NCI-H524 (cell line): ENCODE results near the gene CFAP251.
"Not testable (repeated sequence)": the region's sequence is repeated elsewhere in the genome, so short reads cannot be mapped to it uniquely, and the experiment has no call there.

ENCODE experiments used
- DNase-seq, 2 experiments: peaks; one replicate each; lab custom pipeline; 2025; lab: John Stamatoyannopoulos, UW

Gene CFAP251

DNA sequence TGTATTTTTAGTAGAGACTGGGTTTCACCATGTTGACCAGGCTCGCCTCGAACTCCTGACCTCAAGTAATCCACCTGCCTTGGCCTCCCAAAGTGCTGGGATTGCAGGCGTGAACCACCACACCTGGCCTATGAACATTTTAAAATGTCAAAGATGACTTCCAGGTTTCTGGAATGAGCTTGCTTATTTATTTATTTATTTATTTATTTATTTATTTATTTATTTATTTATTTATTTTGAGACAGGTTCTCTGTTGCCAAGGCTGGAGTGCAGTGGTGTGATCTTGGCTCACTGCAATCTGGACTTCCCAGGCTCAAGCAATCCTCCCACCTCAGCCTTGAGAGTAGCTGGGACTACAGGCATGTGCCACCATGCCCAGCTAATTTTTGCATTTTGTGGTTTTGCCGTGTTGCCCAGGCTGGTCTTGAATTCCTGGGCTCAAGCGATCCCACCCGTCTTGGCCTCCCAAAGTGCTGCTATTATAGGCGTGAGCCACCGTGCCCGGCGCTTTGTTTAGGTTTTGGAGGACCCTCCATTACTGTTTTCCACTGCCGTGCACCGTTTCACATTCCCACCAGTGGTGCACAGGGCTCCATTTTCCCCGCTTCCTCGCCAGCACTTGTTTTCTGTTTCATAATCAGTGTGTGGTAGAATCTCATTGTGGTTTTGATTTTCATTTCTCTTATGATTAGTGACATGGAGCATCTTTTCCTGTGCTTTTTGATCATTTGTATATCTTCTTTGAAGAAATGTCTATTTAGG, 6.4 kb upstream of the CFAP251 start:
- DNase-seq: no peak

- DNase-seq: no peak
These were observed 2.5 kb upstream of the CFAP251 start for GRCh38 chr12:121915841-121916321.

DNA sequence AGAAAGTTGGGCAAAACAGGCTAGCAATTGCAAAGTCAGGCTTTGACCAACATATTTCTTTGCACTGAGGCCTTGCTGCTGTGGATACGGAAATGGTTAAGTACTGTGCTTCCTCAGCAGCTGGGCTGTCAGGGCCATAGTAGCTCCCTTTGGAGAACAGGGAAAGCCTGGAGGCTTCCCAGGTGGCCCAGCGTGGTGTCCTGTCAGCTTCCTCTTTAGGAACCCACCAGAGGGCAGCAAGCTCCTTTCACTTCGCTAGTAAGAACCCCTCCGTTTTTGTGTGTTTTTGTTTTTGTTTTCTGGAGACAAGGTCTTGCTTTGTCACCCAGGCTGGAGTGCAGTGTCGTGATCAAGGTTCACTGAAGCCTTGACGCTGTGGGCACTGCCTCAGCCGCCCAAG, 1.7 kb upstream of the CFAP251 start:
- DNase-seq: peak in 1 of 2 experiments; percentile 10

DNA sequence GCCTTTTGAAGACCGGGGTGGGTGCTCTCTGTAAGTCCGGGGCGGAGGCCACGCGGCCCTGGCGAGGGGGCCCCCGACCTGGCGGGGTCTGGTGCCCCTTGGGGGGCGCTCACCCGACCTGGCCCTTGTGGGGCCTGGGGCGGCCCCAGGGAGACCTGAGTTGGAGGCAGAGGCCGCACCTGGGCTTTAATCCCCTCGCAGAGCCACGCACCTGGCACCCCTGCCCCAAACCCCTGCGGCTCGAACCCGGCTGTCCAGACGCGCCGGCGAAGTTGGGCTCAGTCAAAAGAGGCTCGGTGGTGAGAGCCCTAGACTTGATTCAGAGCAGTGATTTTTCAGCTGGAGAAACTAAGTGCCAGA, 267 bp downstream of the CFAP251 start:
- peak in 1 of 2 experiments; percentile 36 for DNase-seq

- no peak for DNase-seq
These were observed 2.7 kb downstream of the CFAP251 start for GRCh38 chr12:121921066-121921465.

DNA sequence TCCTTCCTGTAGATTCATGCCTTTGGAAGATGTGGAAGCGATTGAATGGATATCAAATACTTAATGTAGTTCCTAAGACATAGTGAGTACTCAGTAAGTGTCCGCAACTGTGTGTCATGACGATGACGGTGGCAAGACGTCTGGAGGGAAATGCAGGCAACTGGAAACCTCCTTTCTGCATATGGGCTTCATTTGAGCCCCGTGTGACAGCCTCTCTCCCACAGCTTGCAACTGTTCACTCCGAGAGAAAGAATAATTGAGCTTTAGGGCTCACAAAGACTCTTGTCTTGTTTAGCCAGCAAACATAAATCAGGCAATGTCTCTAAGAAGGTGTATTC, 6.9 kb downstream of the CFAP251 start:
- DNase-seq: no peak

- DNase-seq: no peak
These were observed 8.7 kb downstream of the CFAP251 start for GRCh38 chr12:121926874-121927706.

DNA sequence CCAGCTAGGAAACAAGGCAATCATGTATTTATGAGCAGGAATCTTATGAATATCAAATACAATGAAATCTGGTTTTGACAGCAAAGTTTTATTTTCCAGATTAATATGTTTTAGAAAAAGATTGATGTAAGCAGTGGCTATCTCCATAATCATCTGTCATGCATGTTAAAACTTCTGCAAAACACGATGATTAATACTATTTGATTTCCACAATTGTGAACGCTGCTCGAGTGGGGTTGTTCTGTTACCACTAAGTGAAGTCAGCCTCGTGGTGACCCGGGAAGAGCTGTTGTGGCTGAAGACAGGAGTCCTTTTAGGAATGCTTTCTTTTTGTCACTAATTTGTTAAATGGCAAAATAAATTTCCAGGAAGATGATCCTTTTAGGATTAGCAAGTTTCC, 9.4 kb downstream of the CFAP251 start:
- no peak for DNase-seq

DNA sequence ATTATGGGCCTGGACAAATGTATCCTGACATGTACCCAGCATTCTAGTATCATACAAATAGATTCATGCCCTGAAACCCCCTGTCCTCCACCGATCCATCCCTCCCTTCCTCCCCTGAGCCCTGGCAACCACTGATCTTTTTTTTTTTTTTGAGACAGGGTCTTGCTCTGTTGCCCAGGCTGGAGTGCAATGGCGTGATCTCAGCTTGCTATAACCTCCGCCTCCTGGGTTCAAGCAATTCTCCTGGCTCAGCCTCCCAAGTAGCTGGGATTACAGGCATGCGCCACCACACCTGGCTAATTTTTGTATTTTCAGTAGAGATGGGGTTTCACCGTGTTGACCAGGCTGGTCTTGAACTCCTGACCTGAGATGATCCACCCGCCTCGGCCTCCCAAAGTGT, 11.2 kb downstream of the CFAP251 start:
- not testable (repeated sequence) for DNase-seq

DNA sequence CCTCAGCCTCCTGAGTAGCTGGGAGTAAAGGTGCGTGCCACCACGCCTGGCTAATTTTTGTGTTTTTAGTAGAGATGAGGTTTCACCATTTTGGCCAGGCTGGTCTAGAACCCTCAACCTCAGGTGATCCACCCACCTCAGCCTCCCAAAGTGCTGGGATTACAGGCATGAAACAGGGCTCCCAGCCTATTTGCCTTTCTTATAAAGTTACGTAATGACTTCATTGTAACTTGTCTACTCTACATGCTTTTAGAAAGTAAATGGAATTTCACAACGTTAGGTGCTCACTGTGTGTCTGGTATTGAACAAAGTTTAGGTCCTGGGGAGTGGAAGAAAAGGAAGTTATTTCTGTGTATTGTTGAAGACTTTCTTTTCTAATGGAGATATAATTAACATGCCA, 12.5 kb downstream of the CFAP251 start:
- DNase-seq: no peak

DNA sequence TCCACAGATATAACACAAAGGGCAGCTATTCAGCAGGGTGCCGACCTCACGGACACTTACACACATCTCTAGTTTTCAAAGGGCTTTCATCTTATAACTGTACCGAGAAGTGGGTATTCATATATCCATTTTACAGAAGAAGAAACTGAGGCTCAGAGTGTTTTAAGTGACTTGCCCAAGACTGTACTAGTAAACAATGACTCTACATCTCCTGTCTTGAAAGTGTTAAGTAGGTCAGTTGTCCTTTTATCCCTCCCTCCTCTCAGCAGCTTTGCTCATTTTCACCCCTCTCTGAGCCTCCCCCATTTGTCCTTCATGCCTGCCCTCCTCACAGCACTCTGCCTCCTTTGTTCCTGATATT, 13.8 kb downstream of the CFAP251 start:
- DNase-seq: no peak

GRCh38 chr12:121932914-121933521, 14.6 kb downstream of the CFAP251 start:
- DNase-seq: no peak

DNA sequence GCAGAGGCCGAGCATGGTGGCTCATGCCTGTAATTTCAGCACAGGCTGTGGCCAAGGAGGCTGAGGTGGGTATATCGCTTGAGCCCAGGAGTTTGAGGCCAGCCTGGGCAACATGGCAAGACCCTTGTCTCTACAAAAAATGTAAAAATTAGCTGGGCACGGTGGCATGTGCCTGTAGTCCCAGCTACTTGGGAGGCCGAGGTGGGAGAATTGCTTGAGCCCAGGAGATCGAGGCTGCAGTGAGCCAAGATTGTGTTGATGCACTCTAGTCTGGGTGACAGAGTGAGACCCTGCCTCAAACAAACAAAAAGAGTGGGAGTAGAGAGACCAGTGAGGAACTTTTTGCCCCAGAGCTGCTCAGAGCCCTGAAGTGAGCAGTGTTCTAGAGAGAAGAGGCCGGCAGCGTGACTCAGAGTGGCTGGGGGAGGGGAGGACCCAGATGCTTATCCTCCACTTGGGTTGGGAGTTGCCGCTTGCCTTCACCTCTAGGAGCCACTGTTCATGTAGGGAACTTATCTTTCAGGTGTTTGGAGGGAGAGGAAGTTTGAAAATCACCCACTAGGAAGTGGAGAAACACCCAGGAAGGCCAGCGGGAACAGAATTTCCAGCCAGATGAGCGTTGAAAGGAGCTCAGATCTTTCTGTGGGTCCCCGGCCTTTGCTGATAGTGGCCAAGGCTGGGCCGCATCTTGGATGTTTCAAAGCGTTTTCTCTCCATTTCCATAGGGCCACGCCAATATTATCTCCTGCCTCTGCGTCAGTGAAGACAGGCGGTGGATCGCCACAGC, 15.3 kb downstream of the CFAP251 start:
- no peak for DNase-seq

DNA sequence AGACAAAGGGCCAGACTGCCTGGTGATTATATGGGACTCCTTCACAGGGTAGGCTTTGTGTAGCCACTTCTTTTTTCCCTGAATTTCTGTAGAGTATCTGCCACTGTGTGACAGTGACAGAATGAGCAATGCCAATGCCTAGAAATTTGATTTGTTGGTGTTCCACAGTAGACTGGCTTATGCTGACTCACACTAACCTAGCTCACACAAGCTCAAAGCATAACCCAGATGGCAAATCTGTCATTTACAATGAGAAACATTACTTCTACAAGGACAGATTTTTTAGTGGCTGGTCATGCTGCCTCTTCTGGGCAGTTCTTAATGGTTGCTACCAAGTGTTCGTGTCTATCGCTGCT, 15.9 kb downstream of the CFAP251 start:
- no peak for DNase-seq

DNA sequence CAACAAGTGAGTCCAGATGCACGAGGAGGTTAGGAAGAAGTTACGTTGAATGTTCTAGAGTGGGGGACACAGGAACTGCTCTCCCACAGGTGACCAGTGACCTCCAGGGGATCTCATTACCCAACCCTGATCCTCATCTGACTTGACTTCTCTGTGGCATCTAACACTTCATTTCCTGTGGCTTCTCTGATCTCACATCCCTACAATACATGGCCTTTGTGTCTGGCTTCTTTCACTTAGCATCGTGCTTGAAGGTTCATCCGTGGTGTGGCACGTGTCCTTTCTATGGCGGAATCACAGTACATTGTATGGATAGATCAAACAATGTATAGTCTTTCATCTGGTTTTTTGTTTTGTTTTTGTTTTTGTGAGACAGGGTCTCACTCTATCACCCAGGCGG, 19.3 kb downstream of the CFAP251 start:
- DNase-seq: no peak

DNA sequence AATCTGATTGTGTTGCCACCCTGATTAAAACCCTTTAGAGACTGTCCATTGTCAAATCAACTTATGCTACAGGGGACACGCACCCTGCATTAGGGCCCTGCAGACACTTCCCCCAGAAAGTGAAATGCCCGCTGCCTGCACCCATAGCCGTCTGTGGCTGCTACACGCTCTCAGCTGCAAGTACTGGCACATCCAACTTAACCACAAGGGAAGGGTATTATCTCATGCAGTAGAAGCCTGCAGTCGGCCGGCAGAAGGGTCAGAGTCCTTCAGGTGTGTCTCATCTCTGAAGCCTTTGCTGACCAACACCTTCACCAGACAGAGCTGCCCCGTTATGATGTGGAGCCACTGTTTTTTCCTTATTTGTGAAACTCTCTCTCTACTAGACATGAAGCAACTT, 20.8 kb downstream of the CFAP251 start:
- no peak for DNase-seq

- no peak for DNase-seq
These were observed 21.8 kb downstream of the CFAP251 start for GRCh38 chr12:121939992-121940766.

DNA sequence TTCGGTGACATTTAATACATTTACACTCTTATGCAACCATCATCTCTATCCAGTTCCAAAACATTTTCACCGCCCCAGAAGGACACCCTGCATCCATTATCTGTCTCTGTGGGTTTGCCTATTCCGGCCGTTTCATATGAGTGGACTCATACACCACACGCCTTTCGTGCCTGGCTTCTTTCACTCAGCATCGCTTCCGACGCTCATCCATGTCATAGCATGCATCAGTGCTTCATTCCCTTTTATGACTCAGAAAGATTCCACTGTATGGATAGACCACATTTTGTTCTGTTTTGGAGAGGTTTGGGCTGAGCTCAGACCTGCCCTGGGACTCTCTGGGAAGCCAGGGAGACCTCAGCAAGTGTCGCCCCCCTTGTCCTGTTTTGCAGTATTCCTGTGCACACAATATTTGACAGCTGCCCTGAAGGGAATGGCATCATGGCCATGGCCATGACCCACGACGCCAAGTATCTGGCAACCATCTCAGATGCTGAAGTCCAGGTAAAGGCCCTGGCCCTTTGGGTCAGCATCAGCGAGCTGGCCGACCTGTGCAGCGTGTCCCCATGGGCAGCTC, 23.8 kb downstream of the CFAP251 start:
- DNase-seq: no peak

DNA sequence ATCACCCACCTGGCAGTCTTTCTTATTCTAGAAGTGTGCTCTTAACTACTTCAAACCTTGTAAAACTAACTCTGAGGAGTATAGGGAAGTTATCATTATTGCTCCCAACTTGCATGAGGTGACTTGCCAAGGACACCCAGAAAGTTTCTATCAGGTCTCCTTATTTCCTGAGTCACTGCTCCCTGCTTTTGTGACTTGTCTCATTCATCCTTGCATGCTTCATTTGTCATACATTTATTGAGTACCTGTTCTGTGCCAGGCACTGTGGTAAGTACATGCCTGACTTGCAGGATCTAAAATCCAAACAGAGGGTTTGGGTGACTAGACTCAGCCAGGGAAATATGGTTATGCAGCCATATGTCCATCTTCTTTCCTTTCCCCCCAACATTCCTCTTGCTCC, 25.5 kb downstream of the CFAP251 start:
- DNase-seq: no peak

- DNase-seq: no peak
These were observed 28.1 kb downstream of the CFAP251 start for GRCh38 chr12:121946313-121947025.

GRCh38 chr12:121947981-121948380, 29.6 kb downstream of the CFAP251 start:
- no peak for DNase-seq
